Measurements from ENCODE around the gene STK26.

DNA sequence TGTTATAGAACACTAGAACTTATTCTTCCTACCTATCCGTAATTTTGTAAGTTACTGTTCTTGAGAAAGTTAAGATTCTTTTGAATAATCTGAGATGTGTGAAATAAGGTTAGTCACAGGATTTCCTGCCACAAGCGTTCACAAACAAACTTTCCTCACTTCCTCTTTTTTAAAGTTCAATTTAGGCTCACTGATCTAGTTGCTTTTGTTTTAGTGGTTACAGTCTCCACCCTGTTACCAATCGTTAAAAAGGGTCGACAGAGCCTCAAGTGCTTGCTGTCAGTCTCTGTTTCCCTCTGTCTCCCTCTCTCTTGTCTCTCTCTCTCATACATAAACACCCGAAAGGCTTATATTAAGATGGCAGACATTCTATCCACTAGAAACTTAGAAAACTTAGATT, 35.9 kb upstream of the STK26 start:
- TF ChIP-seq, protein P1, sequence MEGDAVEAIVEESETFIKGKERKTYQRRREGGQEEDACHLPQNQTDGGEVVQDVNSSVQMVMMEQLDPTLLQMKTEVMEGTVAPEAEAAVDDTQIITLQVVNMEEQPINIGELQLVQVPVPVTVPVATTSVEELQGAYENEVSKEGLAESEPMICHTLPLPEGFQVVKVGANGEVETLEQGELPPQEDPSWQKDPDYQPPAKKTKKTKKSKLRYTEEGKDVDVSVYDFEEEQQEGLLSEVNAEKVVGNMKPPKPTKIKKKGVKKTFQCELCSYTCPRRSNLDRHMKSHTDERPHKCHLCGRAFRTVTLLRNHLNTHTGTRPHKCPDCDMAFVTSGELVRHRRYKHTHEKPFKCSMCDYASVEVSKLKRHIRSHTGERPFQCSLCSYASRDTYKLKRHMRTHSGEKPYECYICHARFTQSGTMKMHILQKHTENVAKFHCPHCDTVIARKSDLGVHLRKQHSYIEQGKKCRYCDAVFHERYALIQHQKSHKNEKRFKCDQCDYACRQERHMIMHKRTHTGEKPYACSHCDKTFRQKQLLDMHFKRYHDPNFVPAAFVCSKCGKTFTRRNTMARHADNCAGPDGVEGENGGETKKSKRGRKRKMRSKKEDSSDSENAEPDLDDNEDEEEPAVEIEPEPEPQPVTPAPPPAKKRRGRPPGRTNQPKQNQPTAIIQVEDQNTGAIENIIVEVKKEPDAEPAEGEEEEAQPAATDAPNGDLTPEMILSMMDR (IDR thresholded peaks at IDR 0.05) = no peak
- no peak for TF ChIP-seq POLR2A (IDR thresholded peaks at IDR 0.05)

Data from uterus (tissue), 2 donors.